Measurements from ENCODE around the gene MRPL49.

MRPL49 gene

GRCh38 chr11:65129649-65130441 lies 7.7 kb downstream of the MRPL49 start:
- DNase-seq, result no peak
- in situ Hi-C loops (cut with HindIII; ENCODE audit: low pct_ligation_motif_present, low sequenced_read_pairs), result no loop called here
- TF ChIP-seq, protein P1, sequence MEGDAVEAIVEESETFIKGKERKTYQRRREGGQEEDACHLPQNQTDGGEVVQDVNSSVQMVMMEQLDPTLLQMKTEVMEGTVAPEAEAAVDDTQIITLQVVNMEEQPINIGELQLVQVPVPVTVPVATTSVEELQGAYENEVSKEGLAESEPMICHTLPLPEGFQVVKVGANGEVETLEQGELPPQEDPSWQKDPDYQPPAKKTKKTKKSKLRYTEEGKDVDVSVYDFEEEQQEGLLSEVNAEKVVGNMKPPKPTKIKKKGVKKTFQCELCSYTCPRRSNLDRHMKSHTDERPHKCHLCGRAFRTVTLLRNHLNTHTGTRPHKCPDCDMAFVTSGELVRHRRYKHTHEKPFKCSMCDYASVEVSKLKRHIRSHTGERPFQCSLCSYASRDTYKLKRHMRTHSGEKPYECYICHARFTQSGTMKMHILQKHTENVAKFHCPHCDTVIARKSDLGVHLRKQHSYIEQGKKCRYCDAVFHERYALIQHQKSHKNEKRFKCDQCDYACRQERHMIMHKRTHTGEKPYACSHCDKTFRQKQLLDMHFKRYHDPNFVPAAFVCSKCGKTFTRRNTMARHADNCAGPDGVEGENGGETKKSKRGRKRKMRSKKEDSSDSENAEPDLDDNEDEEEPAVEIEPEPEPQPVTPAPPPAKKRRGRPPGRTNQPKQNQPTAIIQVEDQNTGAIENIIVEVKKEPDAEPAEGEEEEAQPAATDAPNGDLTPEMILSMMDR (IDR thresholded peaks at IDR 0.05; ENCODE audit: low read depth, low read length, missing control alignments), result no peak
- Histone ChIP-seq H3K27ac (no peak overlapping the region), H3K36me3 (replicated peaks) (peaks cover 73% of the 10 kb centered on the region), H3K27me3 (replicated peaks) (no peaks in the 10 kb centered on the region), H3K4me3 (ENCODE audit: low read depth, low read length) (no peak overlapping the region)

DNA sequence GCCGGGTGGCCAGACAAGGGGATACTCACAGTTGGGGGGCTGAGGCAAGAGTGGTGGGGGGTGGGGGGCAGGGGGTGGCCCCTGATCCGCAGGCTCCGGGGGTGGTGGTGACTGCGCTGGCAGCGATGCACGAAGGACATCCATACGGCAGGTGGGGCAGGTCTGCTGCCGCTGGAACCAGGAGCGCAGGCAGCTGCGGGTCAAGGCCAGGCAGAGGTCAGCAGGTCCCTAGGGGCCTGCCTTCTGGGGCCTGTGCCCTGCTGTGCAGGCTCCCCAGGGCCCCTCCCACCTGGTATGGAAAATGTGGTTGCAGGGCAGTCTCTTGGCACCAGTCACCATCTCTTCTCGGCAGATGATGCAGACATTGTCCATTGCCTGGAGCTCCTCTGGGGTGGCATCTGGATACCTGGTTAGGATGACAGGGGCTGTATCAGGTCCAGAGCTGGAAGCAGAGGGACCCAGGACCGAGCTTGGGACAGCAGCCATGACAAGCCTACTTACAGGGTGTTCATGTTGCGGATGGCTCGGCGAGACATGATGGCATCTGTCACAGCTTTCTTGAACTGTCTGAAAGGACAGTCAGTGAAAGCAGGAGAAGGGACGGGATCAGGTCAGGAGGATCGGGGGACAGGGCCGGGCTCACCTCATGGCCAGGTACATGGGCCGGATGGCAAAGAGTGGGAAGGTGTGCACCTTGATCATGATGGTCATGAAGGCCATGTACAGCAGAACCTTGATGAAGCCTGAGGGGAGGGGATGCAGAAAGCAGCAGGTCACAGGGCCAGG lies 8.7 kb downstream of the MRPL49 start:
- Histone ChIP-seq H3K27me3 (replicated peaks) (no peaks in the 10 kb centered on the region), H3K27ac (no peak overlapping the region), H3K36me3 (replicated peaks) (peaks cover 66% of the 10 kb centered on the region), H3K4me3 (ENCODE audit: low read depth, low read length) (no peak overlapping the region)
- in situ Hi-C loops (cut with HindIII; ENCODE audit: low pct_ligation_motif_present, low sequenced_read_pairs), result no loop called here
- TF ChIP-seq, protein P1 (IDR thresholded peaks at IDR 0.05; ENCODE audit: low read depth, low read length, missing control alignments), result no peak
- no peak for DNase-seq

DNA sequence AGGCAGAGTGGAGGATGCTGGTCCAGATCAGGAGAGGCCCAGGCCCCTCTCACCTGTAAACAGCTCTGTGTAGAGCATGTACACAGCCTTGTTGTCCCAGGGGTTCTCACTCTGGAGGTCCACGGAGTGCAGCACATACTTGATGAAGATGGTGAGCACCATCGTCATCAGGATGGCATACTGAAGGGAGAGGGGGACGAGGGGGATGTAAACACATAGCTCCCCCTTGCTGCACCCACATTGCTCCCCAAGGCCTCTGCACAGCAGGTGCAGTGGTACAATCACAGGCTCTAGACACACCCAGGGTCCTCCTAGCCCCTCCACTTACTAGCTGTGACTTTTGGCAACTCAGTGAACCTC lies 9.3 kb downstream of the MRPL49 start:
- no peak overlapping the region for H3K4me3 ChIP-seq (ENCODE audit: low read depth, low read length)
- in situ Hi-C loops (cut with HindIII; ENCODE audit: low pct_ligation_motif_present, low sequenced_read_pairs), result no loop called here

GRCh38 chr11:65131895-65132237 lies 9.7 kb downstream of the MRPL49 start:
- Histone ChIP-seq H3K27ac (no peak overlapping the region), H3K36me3 (replicated peaks) (peaks cover 56% of the 10 kb centered on the region), H3K27me3 (replicated peaks) (no peaks in the 10 kb centered on the region), H3K4me3 (ENCODE audit: low read depth, low read length) (no peak overlapping the region)
- TF ChIP-seq, protein P1 (IDR thresholded peaks at IDR 0.05; ENCODE audit: low read depth, low read length, missing control alignments), result no peak
- in situ Hi-C loops (cut with HindIII; ENCODE audit: low pct_ligation_motif_present, low sequenced_read_pairs), result no loop called here
- DNase-seq, result no peak

More for the DNA sequence above, 9.3 kb downstream of the MRPL49 start:
- Histone ChIP-seq H3K27ac (no peak overlapping the region), H3K27me3 (replicated peaks) (no peaks in the 10 kb centered on the region), H3K36me3 (replicated peaks) (peaks cover 61% of the 10 kb centered on the region)
- DNase-seq, result no peak
- TF ChIP-seq, protein P1 (IDR thresholded peaks at IDR 0.05; ENCODE audit: low read depth, low read length, missing control alignments), result no peak

DNA sequence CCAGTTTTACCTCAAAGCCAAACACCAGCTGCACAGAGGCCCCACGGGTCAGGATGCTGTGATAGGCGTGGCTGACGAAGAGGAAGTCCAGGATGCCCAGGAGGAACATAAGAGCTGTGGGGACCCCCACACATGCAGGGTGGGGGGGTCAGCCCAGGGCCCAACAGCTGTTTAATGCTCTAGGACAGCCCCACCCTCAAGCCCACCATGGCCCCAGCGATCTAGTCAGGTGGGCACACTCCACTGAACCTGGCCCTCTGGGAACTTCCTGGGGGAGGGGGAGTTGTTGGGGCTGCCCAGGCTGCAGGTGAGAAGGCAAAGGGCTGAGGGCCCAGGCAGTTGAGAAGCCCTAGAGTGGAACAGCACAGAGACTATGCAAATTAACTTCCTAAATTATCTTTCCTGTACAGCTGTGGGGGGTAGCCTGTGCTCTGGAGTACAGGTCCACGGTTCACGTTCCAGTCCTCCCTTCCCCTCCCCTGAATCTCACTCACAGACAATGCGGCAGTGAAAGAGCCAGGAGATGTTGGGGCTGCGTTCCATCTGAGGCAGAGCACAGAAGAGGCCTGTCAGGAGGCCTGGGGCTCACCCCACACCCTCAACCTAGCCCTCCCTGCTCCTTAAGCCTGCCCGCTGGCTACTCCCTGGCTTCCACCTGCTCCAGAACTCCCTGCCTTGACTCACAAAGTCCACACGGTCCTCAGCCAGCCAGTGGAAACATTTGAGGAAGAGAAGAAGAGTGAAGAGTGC lies 10.3 kb downstream of the MRPL49 start:
- in situ Hi-C loops (cut with HindIII; ENCODE audit: low pct_ligation_motif_present, low sequenced_read_pairs), result no loop called here
- H3K27ac ChIP-seq, result no peak overlapping the region
- H3K4me3 ChIP-seq (ENCODE audit: low read depth, low read length), result no peak overlapping the region
- no peak for DNase-seq
- H3K27me3 ChIP-seq (replicated peaks), result no peaks in the 10 kb centered on the region
- peaks cover 52% of the 10 kb centered on the region for H3K36me3 ChIP-seq (replicated peaks)
- TF ChIP-seq, protein P1 (IDR thresholded peaks at IDR 0.05; ENCODE audit: low read depth, low read length, missing control alignments), result no peak

All from brain microvascular endothelial cell (primary cell).